ENCODE data around the gene ZMYND8.

GRCh38 chr20:47328129-47328528 is 28.4 kb downstream of the ZMYND8 start:
- TF ChIP-seq POLR2A (IDR thresholded peaks at IDR 0.05; ENCODE audit: low read depth, low read length), result no peak
- TF ChIP-seq CTCF (conservative IDR thresholded peaks at IDR 0.05; ENCODE audit: low read depth, low read length), result no peak
- no peak for TF ChIP-seq RCOR1 (IDR thresholded peaks at IDR 0.05; ENCODE audit: insufficient replicate concordance, low read length)
- no peak for TF ChIP-seq FOS (IDR thresholded peaks at IDR 0.05; ENCODE audit: low read depth, low read length)

Measured in IMR-90 (cell line).